Eye (tissue), 1 donor: ENCODE measurements around the gene CFP.
"Not testable (repeated sequence)": the region's sequence is repeated elsewhere in the genome, so short reads cannot be mapped to it uniquely, and the experiment has no call there.

Experiments
- DNase-seq: peaks from one replicate; pipeline ENCODE4 v3.0.0-alpha.2; 2015

CFP gene

DNA sequence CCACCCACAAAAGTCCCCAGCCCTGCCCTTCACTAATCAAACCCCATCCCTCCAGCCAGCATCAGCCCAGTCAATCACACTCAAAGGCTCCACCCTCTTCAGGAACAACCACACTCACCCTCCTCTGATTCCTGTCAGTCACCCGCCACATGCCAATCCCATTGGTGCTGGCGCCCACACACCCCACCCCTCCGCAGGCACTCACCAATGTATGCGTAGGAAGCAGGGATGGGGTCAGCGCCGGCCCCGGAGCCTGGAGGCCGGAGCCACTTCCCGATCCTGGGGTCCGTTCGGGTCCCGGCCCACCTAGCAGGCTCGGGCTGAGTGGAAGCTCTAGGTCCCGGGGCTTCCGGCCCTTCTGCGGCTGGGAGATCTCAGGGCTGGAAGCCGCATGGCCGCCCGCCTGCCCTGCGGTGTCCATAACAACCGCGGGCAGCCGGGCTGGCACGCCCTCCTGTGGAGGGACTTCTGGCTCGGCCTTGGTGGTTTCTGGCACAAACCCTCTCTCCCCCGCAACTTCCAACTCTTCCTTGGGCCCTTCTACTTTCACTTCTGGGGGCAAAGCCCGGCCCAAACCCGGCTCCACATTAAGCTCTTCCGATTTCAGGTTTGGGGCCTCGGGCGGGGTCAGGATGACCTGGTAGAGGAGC lies 7.9 kb upstream of the CFP start:
- peak; percentile 52 for DNase-seq

DNA sequence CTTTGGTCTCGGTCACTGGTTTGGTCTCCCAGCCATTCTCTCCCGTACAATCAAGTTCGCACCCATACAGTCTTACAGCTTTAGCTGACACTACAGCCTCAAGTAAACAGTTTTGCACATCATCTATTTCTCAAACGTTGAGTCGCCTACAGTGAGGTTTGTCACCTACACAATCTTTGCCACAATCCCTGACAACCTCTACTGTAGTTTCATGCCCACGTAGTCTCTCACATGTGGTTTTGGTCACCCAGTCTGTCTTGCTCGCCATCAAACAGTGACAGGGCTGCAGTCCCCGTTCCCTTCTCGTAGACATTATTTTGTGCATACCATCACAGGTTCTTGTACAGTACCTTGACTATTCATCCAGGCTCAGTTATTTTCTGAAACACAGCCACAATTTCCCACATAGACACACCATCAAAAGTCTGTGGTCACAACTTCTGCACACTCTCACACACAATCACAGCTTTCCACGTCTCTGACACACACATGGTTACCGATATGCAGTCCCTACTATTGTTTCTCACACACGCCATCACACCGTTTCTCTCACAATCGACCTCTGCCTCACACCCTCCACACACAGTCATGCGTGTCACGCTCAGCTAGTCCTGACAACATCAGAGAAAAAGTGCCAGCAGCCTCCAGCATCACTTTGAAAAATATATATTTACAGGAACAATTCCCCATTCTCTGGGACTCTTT lies 5.3 kb upstream of the CFP start:
- DNase-seq: no peak

- DNase-seq: no peak
These were observed 4.2 kb upstream of the CFP start for GRCh38 chrX:47633689-47634590.

DNA sequence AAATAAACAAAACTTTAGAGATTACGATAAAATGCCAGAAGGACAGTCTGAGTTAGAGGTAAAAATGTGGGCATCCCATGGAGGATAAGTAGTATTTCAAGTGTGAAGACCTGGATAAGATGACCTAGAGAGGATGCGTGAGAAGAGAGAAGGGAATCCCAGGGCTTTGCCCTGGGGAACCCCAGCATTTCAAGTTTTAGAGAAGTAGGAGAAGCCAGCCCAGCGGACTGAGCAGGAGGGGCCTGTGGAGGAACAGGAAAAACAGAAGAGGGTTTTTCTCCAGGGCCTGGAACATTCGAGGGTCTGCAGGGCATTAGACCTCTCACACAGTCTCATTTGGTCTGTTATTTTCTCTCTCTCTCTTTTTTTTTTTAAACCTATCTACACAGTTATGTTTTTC lies 2.9 kb upstream of the CFP start:
- no peak for DNase-seq

DNA sequence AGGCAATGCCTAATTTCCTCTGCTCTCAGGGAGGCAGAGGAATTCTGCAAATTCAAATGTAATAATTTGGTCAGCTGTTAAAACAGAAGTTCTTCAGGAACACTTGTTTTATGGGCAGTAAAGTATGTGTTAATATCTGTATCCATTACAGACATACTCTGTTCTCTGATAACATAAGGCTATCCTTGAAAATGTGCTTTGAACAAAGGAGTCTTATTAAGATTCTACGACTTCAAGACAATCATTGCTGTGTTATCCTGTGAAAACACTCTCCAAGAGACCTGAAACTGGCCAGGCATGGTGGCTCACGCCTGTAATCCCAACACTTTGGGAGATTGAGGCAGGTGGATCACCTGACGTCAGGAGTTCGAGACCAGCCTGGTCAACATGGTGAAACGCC lies 1.9 kb upstream of the CFP start:
- no peak for DNase-seq

DNA sequence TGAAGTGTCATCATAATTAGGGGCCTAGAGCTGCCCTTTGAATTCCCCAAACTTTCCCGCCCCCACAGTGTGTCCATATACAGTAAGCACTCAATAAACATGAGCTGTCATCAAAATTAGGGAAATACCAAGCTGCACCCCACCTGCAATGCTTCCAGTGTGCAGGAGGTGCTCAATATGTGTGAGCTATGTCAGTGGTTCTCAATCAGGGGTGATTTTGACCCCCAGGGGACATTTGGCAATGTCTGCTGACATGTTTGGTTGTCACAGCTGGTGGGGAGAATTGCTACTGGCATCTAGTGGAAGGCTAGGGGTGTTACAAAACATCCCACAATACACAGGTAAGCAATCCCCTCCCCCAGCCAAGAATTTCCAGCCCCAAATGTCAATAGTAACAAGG lies 748 bp downstream of the CFP start:
- no peak for DNase-seq

DNA sequence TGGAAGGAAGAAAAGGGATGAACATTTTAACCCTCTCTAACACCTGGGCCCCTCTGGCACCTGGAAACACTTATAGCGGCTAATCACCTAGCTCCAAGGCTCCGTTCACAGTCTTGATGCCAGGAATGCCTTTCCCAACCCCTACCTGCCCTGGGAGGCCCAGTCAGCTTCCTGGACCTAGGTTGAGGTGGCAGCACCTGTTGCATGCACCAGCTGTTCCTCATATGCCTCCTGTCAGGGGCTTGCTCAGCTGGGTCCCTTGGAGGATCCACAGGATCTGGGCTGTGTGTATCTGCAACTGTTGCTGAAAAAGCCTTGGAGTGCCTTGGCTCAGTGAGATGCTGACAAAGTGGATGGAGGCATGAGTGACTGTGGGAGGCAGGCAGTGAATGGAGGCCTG lies 4.4 kb downstream of the CFP start:
- DNase-seq: no peak

DNA sequence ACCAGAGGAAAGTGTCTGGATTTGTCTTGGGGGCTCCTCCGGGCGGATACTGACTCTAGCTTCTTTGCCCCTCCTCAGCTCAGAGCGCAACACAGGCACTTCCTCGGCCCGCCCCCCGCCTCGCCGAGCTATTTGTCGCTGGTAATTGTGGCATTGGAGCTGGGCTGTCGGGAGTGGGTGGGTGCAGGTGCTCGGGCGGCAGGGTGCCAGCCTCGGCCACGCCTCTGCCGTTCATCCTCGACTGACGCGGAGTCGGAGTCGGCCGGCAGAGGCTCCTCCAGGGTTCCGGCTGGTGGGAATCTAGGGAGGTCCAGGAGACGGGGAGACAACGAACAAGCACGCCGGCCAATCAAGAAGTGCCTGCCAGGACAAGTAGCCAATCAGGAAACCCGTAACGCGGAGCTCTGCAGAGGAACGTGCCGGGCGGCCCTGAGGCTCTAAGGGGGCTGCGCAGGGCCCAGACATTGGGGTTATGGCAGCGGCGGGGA lies 6.1 kb downstream of the CFP start:
- peak; percentile 89 for DNase-seq

DNA sequence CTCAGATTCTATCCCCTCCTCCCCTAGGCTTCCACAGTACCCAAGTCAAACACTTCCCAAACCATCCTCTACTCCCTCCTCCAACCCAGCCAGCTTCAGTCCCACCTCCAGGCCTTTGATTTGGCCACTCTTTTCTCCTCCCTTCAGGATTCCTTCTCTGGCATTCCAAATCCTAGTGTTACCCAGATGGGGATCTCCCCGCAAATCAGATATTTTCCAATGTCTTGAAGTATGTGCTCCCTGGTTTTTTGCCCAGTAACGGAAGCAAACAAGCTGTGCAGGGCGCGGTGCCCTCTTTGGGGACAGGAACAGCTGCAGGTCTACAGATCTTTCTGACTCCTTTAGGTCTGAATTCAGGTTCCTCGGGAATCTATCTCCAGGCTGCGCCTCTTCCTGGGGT lies 7.9 kb downstream of the CFP start:
- no peak for DNase-seq

GRCh38 chrX:47620303-47620685 lies 9.4 kb downstream of the CFP start:
- no peak for DNase-seq

DNA sequence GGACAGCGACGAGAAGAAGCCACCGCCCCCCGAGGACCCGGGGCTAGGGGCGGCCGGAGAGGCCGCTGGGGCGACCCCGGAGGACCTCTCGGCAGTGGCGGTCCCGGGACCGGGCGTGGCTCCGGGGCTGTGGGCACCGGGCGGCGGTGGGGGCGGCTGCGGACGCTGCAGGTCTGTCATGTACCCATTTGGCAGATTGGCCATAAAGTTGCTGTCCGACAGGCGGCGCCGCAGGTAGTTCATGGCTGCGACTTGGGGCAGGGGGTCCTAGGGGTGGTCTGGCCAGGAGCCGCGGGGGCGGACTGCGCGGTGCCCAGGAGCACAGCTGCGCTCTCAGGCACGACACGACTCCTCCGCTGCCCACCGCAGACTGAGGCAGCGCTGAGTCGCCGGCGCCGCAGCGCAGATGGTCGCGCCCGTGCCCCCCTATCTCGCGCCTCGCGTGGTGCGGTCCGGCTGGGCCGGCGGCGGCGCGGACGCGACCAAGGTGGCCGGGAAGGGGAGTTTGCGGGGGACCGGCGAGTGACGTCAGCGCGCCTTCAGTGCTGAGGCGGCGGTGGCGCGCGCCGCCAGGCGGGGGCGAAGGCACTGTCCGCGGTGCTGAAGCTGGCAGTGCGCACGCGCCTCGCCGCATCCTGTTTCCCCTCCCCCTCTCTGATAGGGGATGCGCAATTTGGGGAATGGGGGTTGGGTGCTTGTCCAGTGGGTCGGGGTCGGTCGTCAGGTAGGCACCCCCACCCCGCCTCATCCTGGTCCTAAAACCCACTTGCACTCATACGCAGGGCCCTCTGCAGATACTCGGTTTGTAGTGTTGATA lies 10.0 kb downstream of the CFP start, which contains the start of gene SYN1:
TSS of gene SYN1 (minus strand) at position 372 of the 817 bp plus-strand sequence. CDS start at position 243, 129 bp downstream.
- peak; percentile 89 for DNase-seq

GRCh38 chrX:47618923-47619485 lies 10.7 kb downstream of the CFP start:
- DNase-seq: no peak

DNA sequence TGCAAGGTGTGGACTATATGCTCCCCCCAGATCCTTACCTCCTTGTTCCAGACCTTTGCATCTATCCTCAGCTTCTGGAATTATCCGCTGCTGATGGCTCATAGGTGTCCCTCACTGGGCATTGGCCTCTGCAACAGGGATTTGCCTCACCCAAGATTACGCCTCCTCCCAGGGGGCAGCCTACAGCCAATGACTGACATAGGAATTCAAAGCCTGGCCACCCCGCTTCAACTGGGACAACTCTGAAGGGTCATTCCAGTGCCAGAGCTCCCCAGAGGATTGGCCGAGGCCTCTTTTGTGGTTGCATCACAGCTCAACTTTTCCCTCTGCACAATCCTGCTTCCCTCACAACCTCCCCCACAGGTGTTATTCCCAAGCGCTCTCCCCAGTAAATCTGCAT lies 15.1 kb downstream of the CFP start:
- no peak for DNase-seq

DNA sequence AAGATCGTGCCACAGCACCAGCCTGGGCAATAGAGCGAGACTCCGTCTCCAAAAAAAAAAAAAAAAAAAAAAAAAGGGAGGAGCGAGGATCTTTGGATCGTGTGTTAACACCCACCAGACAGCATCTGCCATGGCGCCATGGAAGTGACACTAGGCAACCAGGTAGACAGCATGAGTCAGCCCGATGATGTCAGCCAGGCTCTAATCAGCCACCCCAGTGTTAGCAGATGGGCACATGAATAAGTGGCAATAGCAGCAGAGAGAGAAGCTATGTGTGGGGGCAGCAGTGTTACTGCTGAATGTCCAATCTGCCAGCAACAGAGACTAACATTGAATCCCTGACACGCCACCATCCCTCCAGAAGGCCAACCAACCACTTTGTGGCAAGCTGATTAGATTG lies 16.6 kb downstream of the CFP start:
- DNase-seq: no peak

DNA sequence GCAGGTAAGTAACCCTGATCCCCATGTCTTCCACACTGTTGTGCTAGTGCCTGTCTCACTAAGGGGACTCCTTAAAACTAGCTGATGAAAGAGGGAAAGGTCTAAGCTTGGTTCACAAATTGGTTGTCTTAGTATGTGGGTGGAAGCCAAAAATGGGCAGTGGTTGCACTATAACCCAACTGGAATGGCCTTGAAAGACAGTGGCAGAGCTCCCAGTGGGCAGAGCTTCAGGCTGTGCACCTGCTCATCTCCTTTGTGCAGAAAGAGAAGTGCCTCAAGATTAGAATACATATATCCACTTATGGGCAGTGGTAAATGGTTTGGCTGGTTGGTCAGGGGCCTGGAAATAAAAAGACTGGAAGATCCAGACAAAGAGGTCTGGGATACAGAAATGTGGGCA lies 17.3 kb downstream of the CFP start:
- no peak for DNase-seq

DNA sequence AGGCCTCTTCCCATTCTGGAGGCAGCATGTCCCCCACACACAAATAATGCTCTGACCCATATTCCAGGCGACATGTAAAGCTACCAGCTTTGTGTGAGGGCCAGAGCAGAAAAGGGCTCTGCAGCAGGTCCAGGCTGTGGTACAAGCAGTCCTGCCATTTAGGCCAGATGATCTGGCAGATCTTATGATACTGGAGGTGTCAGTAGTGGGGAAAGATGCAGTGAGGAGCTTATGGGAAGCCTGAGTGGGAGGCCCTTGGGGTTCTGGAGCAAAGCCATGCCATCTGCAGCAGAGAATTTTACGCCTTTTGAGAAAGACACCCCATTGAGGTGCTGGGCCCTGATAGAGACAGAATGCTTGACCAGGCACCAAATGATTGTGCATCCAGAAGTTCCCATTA lies 17.8 kb downstream of the CFP start:
- DNase-seq: no peak

DNA sequence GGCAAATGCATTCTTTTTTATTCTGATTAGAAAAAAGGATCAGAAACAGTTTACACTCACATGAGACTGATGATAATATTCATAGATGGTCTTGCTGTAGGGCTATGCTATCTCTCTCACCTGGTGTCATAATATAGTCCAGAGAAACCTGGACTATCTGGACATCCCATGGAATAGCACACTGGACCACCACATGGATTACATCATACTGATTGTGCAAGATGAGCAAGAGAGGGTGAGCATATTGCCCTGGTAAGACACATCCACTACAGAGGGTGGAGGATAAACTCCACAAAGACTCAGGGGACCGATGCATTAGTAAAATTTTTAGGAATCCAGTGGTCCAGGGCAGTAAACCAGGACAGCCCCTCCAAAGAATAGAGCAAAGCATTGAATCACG lies 18.2 kb downstream of the CFP start:
- DNase-seq: no peak

- DNase-seq: no peak
These were observed 19.2 kb downstream of the CFP start for GRCh38 chrX:47610511-47610910.

- peak; percentile 16 for DNase-seq
These were observed 21.5 kb downstream of the CFP start for GRCh38 chrX:47608130-47608810.

GRCh38 chrX:47607091-47607490 lies 22.6 kb downstream of the CFP start:
- no peak for DNase-seq

- no peak for DNase-seq
These were observed 24.7 kb downstream of the CFP start for GRCh38 chrX:47605024-47605423.

DNA sequence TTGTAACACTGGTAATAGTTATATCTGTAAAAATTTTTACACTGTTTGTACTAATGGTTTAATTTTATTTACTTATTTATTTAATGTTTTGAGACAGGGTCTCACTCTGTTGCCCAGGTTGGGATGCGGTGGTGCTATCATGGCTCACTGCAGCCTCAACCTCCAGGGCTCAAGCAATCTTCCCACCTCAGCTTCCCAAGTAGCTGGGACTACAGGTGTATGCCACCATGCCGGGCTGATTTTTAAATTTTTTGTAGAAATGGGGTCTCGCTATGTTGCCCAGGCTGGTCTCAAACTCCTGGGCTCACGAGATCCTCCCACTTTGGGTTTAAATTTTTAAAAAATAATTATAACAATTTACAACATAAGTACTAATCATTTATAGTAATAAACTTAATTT lies 26.6 kb downstream of the CFP start:
- DNase-seq: not testable (repeated sequence)
